ENCODE measurements around the gene PGP.

The PGP gene

DNA sequence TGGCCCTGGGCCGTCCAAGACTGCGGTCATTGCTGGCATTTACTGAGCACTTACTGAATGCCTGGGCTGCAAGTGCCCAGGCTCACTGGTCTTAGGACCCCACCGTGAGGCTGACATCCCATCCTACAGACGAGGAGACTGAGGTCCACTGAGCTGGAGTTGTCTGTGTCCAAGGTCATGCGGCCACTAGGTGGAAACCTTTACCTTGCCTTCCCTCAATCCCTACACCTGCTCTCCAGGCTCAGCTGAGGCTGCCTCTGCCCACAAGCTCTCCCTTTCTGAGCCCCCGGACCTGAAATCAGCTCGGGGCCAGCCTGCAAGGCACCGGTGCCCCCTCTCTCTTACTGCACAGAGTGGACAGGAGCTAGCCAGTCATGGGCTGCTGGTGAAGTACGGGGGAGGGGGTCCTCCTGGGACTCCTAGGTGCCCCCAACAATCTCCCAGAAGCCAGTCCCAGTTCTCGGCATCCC is 19.8 kb downstream of the PGP start:
- H3K4me2 ChIP-seq = no peak overlapping the region
- H3K4me3 ChIP-seq (IDR thresholded peaks at IDR 0.05; ENCODE audit: insufficient read depth, low read depth, low read length) = no peak overlapping the region
- no peak overlapping the region for H3K9ac ChIP-seq
- peaks cover 73% of the 10 kb centered on the region for H3K27me3 ChIP-seq (ENCODE audit: insufficient read depth, low read depth)
- H3K79me2 ChIP-seq (ENCODE audit: insufficient read depth, low read depth) = no peaks in the 10 kb centered on the region
- H4K20me1 ChIP-seq (ENCODE audit: insufficient read depth) = no peaks in the 10 kb centered on the region
- H3K4me1 ChIP-seq (ENCODE audit: low read depth, poor library complexity, severe bottlenecking) = no peaks in the 10 kb centered on the region
- H2AFZ ChIP-seq (ENCODE audit: low read depth) = no peak overlapping the region
- no peak overlapping the region for H3K27ac ChIP-seq
- TF ChIP-seq, protein P1, sequence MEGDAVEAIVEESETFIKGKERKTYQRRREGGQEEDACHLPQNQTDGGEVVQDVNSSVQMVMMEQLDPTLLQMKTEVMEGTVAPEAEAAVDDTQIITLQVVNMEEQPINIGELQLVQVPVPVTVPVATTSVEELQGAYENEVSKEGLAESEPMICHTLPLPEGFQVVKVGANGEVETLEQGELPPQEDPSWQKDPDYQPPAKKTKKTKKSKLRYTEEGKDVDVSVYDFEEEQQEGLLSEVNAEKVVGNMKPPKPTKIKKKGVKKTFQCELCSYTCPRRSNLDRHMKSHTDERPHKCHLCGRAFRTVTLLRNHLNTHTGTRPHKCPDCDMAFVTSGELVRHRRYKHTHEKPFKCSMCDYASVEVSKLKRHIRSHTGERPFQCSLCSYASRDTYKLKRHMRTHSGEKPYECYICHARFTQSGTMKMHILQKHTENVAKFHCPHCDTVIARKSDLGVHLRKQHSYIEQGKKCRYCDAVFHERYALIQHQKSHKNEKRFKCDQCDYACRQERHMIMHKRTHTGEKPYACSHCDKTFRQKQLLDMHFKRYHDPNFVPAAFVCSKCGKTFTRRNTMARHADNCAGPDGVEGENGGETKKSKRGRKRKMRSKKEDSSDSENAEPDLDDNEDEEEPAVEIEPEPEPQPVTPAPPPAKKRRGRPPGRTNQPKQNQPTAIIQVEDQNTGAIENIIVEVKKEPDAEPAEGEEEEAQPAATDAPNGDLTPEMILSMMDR (conservative IDR thresholded peaks at IDR 0.05; ENCODE audit: low read depth, low read length) = peak; percentile 58
- H3K36me3 ChIP-seq (ENCODE audit: insufficient read depth) = no peaks in the 10 kb centered on the region

GRCh38 chr16:2194166-2194834 is 20.3 kb downstream of the PGP start:
- TF ChIP-seq, protein P1 (conservative IDR thresholded peaks at IDR 0.05; ENCODE audit: low read depth, low read length) = no peak
- H3K4me3 ChIP-seq (IDR thresholded peaks at IDR 0.05; ENCODE audit: insufficient read depth, low read depth, low read length) = no peak overlapping the region

DNA sequence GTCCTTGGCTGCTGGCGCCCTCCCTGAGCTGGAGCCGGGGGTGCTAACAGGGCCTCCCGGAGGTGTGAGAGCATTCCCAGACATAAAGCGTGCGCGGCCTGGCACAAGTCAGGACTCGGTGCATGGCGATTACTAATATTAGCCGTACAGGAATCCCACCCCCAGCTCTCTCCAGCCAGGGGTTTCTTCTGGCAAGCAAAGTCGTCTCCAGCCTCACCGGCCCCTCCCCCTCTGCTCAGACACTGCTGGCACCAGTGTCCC is 23.3 kb downstream of the PGP start:
- TF ChIP-seq, protein P1 (conservative IDR thresholded peaks at IDR 0.05; ENCODE audit: low read depth, low read length) = no peak
- H3K4me1 ChIP-seq (ENCODE audit: low read depth, poor library complexity, severe bottlenecking) = no peaks in the 10 kb centered on the region
- H3K36me3 ChIP-seq (ENCODE audit: insufficient read depth) = no peaks in the 10 kb centered on the region
- peaks cover 47% of the 10 kb centered on the region for H3K27me3 ChIP-seq (ENCODE audit: insufficient read depth, low read depth)
- H4K20me1 ChIP-seq (ENCODE audit: insufficient read depth) = no peaks in the 10 kb centered on the region
- no peak overlapping the region for H3K4me3 ChIP-seq (IDR thresholded peaks at IDR 0.05; ENCODE audit: insufficient read depth, low read depth, low read length)
- H3K27ac ChIP-seq = no peak overlapping the region
- H3K79me2 ChIP-seq (ENCODE audit: insufficient read depth, low read depth) = no peaks in the 10 kb centered on the region
- H3K9ac ChIP-seq = no peak overlapping the region
- H3K4me2 ChIP-seq = no peak overlapping the region
- no peak overlapping the region for H2AFZ ChIP-seq (ENCODE audit: low read depth)

More at GRCh38 chr16:2194166-2194834, 20.3 kb downstream of the PGP start:
- Histone ChIP-seq H3K36me3 (ENCODE audit: insufficient read depth) (no peaks in the 10 kb centered on the region), H3K9ac (no peak overlapping the region), H3K4me2 (no peak overlapping the region), H3K79me2 (ENCODE audit: insufficient read depth, low read depth) (no peaks in the 10 kb centered on the region), H3K4me1 (ENCODE audit: low read depth, poor library complexity, severe bottlenecking) (no peaks in the 10 kb centered on the region), H3K27ac (no peak overlapping the region), H3K27me3 (ENCODE audit: insufficient read depth, low read depth) (peaks cover 67% of the 10 kb centered on the region), H2AFZ (ENCODE audit: low read depth) (no peak overlapping the region), H4K20me1 (ENCODE audit: insufficient read depth) (no peaks in the 10 kb centered on the region)

DNA sequence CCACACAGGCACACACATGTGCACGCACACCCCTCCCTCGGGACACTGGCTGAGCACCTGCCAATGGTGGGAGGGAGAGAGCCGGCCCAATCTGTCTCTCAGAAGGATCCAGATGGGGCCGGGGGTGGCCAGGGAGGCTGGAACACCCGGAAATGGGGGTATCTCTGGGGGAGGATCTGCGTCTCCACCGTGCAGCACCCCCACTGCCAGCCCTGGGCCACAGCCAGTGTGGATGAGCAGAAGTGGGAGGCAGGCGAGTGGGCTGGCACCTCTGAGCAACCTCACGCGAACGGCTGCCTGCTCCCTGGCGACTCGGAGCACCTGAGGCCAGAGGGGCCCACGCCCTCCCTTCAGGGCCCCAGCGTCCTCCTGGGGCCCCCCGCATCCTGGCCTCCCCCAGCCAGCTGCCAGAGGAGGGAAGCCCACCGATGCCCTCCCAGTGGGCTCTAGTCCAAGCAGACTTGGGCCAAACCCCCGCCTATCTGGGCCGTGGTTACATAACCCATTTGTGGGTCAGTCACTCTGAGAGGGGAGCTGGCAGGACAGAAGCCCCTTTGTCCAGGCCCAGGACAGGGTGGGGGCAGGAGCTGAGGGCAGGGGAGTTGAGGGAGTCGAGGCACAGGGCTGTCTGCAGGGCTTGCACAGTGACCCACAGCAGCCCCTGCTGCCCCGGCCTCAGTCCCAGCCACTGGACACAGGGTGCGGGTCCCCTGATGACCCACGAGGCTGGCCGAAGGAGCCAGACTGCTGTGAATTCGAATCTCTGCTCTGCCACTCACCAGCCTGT is 23.8 kb downstream of the PGP start:
- Histone ChIP-seq H3K4me2 (no peak overlapping the region), H2AFZ (ENCODE audit: low read depth) (no peak overlapping the region), H4K20me1 (ENCODE audit: insufficient read depth) (no peaks in the 10 kb centered on the region), H3K36me3 (ENCODE audit: insufficient read depth) (no peaks in the 10 kb centered on the region), H3K9ac (no peak overlapping the region), H3K4me1 (ENCODE audit: low read depth, poor library complexity, severe bottlenecking) (no peaks in the 10 kb centered on the region), H3K27me3 (ENCODE audit: insufficient read depth, low read depth) (peaks cover 50% of the 10 kb centered on the region), H3K4me3 (IDR thresholded peaks at IDR 0.05; ENCODE audit: insufficient read depth, low read depth, low read length) (no peak overlapping the region), H3K79me2 (ENCODE audit: insufficient read depth, low read depth) (no peaks in the 10 kb centered on the region), H3K27ac (no peak overlapping the region)
- TF ChIP-seq, protein P1 (conservative IDR thresholded peaks at IDR 0.05; ENCODE audit: low read depth, low read length) = no peak
